Ovary (tissue), 3 donors: ENCODE results near the gene AKNAD1.

Source experiments
- EP300 ChIP-seq: sonication (generic); formaldehyde crosslinking; IDR thresholded peaks from one replicate; pipeline ENCODE4 v1.6.1; 2017; ENCODE audit warnings: antibody characterized with exemption
- POLR2A ChIP-seq: fragments of 450-650 bp; IDR thresholded peaks from one replicate; pipeline ENCODE4 v1.6.1; 2017; ENCODE audit warnings: antibody characterized with exemption, mild to moderate bottlenecking, moderate library complexity
- TF ChIP-seq, protein P1 (sequence below), 3 donors: fragments of 450-650 bp in 2 of 3; fragments of 200-600 bp in 1 of 3; IDR thresholded peaks; one replicate each; pipeline versions ENCODE4 v1.5.1 to v1.8.0; 2016 to 2022; ENCODE audit warnings: antibody characterized with exemption in 3 of 3, mild to moderate bottlenecking in 1 of 3
- donor health status: DM: no; HTN: no; CAD: no.

DNA sequence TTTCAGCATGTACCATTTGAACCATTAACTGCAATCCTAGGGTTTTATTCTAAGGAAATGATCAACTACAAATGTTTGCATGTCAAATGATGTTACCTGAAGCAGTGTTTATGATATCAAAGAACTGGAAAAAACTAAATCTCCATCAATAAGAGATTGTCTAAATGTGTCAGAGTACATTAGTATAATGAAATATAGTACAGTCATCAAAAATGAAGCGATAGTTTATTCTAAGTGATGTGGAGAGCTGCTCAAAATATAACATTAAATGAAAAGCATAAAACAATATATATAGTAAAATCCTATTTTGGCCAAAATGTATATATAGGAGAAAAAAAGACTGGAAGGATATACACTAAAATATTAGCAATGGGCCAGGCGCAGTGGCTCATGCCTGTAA lies 24.0 kb downstream of the AKNAD1 start:
- TF ChIP-seq, protein P1, sequence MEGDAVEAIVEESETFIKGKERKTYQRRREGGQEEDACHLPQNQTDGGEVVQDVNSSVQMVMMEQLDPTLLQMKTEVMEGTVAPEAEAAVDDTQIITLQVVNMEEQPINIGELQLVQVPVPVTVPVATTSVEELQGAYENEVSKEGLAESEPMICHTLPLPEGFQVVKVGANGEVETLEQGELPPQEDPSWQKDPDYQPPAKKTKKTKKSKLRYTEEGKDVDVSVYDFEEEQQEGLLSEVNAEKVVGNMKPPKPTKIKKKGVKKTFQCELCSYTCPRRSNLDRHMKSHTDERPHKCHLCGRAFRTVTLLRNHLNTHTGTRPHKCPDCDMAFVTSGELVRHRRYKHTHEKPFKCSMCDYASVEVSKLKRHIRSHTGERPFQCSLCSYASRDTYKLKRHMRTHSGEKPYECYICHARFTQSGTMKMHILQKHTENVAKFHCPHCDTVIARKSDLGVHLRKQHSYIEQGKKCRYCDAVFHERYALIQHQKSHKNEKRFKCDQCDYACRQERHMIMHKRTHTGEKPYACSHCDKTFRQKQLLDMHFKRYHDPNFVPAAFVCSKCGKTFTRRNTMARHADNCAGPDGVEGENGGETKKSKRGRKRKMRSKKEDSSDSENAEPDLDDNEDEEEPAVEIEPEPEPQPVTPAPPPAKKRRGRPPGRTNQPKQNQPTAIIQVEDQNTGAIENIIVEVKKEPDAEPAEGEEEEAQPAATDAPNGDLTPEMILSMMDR (IDR thresholded peaks at IDR 0.05), result no peak
- TF ChIP-seq POLR2A (no peak), EP300 (no peak)
